GM12865 (cell line): ENCODE data around the gene IL13.

Experiments
- DNase-seq: peaks from one replicate; pipeline ENCODE4 v3.0.0; 2010; ENCODE audit warnings: low read depth
- H3K4me3 ChIP-seq: 2 replicates; pipeline ENCODE4 v1.5.1; 2011; ENCODE audit warnings: mild to moderate bottlenecking, low read depth, low read length, control low read depth
- TF ChIP-seq, protein P1 (sequence below): IDR thresholded peaks from 2 replicates; pipeline ENCODE4 v1.5.1; 2011; ENCODE audit warnings: low read length, control low read depth, low read depth, inconsistent platforms; ENCODE audit not compliant: insufficient read depth; ENCODE audit errors: missing control alignments

Gene IL13

GRCh38 chr5:132677682-132678400, 19.9 kb downstream of the IL13 start:
- TF ChIP-seq, protein P1, sequence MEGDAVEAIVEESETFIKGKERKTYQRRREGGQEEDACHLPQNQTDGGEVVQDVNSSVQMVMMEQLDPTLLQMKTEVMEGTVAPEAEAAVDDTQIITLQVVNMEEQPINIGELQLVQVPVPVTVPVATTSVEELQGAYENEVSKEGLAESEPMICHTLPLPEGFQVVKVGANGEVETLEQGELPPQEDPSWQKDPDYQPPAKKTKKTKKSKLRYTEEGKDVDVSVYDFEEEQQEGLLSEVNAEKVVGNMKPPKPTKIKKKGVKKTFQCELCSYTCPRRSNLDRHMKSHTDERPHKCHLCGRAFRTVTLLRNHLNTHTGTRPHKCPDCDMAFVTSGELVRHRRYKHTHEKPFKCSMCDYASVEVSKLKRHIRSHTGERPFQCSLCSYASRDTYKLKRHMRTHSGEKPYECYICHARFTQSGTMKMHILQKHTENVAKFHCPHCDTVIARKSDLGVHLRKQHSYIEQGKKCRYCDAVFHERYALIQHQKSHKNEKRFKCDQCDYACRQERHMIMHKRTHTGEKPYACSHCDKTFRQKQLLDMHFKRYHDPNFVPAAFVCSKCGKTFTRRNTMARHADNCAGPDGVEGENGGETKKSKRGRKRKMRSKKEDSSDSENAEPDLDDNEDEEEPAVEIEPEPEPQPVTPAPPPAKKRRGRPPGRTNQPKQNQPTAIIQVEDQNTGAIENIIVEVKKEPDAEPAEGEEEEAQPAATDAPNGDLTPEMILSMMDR, result no peak
- DNase-seq, result no peak
- no peak overlapping the region for H3K4me3 ChIP-seq

DNA sequence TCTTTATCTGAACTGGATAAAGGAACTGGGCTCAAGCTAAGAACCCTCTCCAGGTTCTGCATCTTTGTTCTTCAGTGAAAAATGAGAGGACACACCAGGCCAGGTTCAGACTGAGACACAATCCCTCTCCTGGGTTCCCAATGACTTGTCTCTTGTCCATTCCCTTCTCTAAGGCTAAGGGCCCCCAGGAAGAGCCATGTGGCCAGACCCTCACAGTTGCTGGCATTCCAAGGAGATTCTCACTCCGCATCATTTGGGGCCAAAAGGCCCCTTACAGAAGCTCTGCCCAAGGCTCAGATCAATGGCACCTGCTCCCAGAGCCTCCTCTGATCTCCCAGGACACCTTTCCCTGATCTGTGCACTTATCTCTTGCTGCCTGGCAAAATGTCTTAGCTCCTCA, 20.8 kb downstream of the IL13 start:
- TF ChIP-seq, protein P1, result no peak
- no peak overlapping the region for H3K4me3 ChIP-seq
- DNase-seq, result no peak

DNA sequence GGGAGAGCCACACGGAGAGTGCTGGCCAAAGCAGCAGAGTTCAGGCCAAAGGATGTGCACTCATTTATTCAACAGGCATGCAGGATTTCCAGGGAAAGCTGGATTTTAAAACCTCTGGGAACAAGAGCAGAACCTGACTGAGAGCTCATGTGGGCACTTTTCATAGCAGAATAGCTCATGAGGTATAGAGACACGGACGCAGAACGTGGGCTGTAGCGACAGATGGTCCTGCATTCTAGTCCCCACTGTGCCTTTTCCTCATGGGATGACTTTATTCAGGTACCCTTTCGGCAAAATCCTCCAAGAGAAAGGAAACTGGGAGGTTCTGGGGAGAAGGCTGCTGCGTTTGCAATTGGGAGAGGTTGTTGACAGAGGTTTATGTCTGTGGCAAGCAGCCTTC, 21.2 kb downstream of the IL13 start:
- DNase-seq, result no peak
- TF ChIP-seq, protein P1, result no peak
- H3K4me3 ChIP-seq, result no peak overlapping the region

DNA sequence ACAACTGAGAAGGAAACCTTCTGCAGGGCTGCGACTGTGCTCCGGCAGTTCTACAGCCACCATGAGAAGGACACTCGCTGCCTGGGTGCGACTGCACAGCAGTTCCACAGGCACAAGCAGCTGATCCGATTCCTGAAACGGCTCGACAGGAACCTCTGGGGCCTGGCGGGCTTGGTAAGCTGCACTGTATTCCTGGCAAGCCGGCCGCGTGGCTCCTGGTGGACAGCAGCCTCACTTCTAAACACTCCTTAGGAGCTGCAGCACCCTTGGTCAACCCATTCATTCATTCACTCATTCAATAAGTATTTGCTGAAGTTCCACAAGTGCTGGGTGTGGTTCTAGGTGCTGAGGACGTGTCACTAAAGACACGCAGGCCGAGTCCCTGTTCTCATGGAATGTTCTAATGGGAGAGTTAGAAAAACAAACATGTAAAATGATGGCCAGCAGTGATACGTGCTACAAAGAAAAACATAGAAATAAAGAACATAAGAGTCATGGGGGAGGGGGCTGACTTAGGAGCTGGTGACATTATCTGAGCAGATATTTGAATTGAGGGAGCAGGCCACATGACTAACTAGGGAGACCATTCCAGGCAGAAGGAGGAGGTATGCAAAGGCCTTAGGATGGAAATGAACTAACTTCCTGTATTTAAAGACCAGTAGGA, 21.9 kb downstream of the IL13 start:
- no peak overlapping the region for H3K4me3 ChIP-seq
- TF ChIP-seq, protein P1, result no peak
- no peak for DNase-seq

- TF ChIP-seq, protein P1, result no peak
These were observed 23.0 kb downstream of the IL13 start for GRCh38 chr5:132680780-132681475.

DNA sequence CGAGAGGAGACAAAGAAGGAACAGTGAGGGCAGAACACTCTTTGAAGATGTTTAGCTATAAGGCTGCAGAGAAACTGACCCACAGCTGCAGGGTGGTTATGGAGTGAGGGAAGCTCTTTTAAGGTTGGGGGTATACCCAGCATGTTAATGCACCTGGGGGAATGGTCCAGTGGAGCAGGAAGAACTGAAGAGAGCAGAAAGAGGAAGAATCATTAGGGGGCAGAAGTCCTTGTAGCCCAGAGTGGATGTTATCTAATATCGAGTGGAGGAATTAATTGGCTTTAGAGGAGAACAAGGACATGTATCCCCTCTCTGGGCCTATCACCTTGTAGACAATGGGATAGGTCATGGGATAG, 23.5 kb downstream of the IL13 start:
- DNase-seq, result no peak
- no peak overlapping the region for H3K4me3 ChIP-seq
- TF ChIP-seq, protein P1, result no peak

More at GRCh38 chr5:132680780-132681475, 23.0 kb downstream of the IL13 start:
- no peak for DNase-seq
- H3K4me3 ChIP-seq, result no peak overlapping the region

DNA sequence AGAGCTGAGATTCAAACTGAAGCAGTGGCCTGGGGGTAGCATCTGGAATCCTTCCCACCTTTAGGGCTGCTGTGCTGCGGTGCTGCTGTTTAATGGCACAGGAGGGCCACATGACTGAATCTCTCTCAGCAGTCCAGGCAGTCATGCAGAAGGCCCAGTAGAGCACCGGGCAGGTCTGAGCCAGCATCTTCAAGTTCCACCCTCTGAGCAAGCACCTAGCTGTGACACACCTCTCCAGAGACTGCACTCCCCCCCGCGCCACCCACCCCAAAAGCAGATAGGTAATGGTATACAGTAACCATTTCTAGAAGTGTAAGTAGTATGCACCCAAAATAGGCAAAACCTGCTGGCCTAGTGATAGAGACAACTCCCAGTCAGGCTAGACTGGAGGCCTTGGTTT, 24.0 kb downstream of the IL13 start:
- TF ChIP-seq, protein P1, result no peak
- H3K4me3 ChIP-seq, result no peak overlapping the region
- no peak for DNase-seq
